Measurements from ENCODE around the gene MAP3K15.

- TF ChIP-seq CTCF (conservative IDR thresholded peaks at IDR 0.05; ENCODE audit: low read depth, low read length) = no peak
- TF ChIP-seq EZH2 (IDR thresholded peaks at IDR 0.05; ENCODE audit: low read length, unreplicated experiment) = no peak
Observed at GRCh38 chrX:19360903-19361302, 154.4 kb downstream of the MAP3K15 start.
